ENCODE data around the gene TBC1D22A.

DNA sequence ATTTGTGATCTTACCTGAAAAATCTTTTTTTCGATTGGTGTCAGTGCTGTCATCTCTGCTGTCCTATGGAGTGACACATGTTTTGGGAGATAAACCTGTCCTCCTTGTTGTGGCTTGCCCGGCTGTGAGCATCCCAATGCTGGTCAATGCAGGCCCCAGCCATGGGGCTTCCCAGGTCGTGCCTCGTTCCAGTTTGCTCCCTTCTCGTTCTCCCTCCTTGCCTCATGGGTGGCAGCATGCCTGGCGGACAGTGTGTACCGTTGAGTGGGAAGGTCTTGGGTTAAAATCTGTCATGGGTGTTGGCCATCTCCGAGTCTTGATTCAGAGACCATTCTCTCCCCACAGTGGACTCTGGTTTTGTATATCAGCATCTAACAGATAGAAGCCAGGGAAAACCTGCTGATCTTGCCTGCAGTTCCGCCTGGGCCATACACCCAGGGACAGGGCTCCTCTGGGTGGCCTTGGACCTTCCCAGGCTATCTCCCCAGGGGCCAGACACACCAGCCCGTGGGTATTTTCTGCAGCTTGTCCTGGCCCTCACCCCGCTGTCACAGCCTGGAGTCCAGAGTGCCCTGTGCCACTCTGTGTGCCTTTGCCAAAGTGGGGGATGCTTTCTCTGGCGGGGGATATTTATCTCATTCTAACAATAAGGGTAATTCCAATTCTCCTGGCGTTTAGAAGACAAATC is 208.1 kb downstream of the TBC1D22A start:
- TF ChIP-seq, protein P1, sequence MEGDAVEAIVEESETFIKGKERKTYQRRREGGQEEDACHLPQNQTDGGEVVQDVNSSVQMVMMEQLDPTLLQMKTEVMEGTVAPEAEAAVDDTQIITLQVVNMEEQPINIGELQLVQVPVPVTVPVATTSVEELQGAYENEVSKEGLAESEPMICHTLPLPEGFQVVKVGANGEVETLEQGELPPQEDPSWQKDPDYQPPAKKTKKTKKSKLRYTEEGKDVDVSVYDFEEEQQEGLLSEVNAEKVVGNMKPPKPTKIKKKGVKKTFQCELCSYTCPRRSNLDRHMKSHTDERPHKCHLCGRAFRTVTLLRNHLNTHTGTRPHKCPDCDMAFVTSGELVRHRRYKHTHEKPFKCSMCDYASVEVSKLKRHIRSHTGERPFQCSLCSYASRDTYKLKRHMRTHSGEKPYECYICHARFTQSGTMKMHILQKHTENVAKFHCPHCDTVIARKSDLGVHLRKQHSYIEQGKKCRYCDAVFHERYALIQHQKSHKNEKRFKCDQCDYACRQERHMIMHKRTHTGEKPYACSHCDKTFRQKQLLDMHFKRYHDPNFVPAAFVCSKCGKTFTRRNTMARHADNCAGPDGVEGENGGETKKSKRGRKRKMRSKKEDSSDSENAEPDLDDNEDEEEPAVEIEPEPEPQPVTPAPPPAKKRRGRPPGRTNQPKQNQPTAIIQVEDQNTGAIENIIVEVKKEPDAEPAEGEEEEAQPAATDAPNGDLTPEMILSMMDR (IDR thresholded peaks at IDR 0.05; ENCODE audit: low read depth, low read length) = no peak
- TF ChIP-seq EZH2phosphoT487 (IDR thresholded peaks at IDR 0.05; ENCODE audit: low read depth) = no peak

Data from OCI-LY3 (cell line).